Midbrain (tissue), 1 donor: Measurements from ENCODE around the gene NXPH2.
A peak's percentile ranks its signal among the peaks of the same experiment; 100 is the strongest.

Experiments
- DNase-seq: peaks from one replicate; lab custom pipeline; 2025; lab: John Stamatoyannopoulos, UW

Gene NXPH2

GRCh38 chr2:138779781-138780445 lies at the start of gene NXPH2:
TSS of gene NXPH2 (minus strand) at chr2:138780390. CDS start at chr2:138780241, 149 bp downstream.
- no peak for DNase-seq

DNA sequence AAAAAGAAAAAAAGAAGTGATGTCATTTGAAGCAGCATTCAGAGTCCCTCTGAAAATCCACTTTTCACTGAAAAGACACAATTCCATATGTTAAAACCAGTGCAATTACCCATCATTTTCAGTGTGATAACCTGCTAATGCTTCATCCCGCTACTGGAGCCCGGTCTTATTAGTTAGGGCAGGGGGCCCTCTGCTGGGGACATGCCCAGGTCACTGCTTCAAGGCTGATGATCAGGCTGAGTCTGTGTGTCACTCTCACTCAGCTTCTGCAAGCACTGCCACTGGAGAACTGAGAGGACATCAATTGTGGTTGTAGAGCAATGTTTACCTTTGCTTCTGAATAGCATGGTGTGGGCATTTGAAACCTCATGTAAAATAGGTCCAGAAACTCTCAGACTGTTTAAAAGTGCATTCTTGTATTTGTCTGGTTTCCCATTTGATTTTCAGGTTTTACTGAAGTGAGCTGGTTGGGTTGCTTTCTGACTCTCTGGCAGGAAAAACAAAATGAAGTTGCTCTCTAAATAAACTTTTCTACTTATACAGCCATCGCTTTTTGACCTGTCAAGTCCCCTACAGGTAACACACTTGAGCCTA lies 49.2 kb upstream of the NXPH2 start:
- peak; percentile 46 for DNase-seq

GRCh38 chr2:138827426-138828054 lies 47.4 kb upstream of the NXPH2 start:
- peak; percentile 70 for DNase-seq

DNA sequence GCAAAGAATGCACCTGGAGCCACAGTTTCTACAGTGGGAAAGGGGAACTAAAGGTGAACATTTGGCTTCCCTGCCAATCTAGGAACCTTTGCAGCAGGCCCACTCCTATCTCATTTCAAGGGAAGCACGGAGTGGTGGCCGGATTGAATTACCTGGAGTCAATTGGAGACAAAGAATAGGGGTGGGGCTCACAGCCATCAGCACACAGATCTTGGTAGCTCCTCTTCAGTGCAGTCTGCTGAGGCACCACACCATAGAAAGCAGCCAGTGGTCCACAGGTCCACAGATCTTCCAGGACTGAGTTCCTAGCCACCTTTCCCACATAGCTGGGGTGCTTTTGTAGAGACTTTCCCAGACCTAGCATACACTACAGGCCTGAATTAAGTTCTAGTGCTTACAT lies 43.5 kb upstream of the NXPH2 start:
- no peak for DNase-seq

- DNase-seq, result no peak
Measured at GRCh38 chr2:138819964-138820363, 39.8 kb upstream of the NXPH2 start.

DNA sequence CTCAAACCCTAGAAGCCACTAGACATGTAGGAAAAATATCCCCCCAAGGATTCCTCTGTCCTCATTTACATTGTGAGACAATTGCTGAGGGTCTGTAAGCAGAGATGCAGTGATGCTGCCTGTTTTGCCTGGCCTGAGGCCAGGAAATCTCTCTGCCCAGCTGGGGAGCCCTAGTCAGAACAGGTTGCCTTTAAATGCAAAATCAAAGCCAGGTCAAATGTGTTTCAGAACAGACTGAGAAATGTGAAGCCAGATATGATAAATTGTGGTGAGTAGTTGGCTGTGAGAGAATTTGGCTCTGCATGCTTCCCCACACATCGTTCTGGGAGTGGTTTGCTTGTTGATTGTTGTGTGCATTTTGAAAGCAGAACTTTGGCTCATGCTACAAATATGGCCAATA lies 38.4 kb upstream of the NXPH2 start:
- DNase-seq, result no peak

- no peak for DNase-seq
Measured at GRCh38 chr2:138814123-138814898, 34.1 kb upstream of the NXPH2 start.

DNA sequence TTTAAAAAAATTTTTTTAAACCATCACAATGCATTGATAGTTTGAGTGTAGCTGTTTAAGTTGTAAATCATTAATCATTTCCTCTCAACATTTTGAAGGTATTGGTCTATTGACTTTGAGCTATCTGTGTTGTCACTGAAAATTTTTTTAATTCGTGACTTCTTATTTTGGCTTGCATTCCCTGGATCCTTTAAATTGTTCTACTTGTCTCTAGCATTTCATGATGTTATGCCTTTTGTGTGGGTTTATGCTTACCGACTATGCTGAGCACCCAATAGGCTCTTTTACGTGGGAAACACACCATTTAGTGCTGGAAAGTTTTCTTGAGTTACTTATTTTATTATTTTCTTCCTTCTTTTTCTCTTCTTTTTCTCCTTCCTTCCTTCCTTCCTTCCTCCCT lies 31.2 kb upstream of the NXPH2 start:
- no peak for DNase-seq

- DNase-seq, result no peak
Measured at GRCh38 chr2:138794724-138795123, 14.5 kb upstream of the NXPH2 start.

GRCh38 chr2:138787053-138787666 lies 7.0 kb upstream of the NXPH2 start:
- peak; percentile 68 for DNase-seq

- DNase-seq, result no peak
Measured at GRCh38 chr2:138782383-138782782, 2.2 kb upstream of the NXPH2 start.

DNA sequence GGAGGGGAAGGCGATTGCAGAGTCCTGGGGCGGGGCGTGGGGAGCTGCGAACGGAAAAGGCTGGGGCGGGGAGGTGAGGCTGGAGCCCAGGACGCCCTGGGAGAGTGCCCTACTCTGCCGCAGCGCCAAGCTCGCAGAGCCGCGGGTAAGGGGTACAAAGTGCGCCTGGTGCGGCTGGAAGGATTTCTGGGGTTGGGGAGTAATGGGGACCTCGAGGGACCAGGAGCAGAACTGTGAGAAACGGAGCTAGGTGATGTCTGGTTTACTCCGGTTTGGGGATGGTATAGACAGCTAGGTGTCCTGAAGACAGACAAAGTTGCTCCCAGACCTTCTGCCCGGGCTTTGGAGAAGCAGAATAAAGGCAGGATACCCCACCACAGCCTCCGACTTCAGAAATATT lies 718 bp upstream of the NXPH2 start:
- DNase-seq, result no peak

GRCh38 chr2:138780446-138780880 lies 273 bp upstream of the NXPH2 start:
- DNase-seq, result no peak

DNA sequence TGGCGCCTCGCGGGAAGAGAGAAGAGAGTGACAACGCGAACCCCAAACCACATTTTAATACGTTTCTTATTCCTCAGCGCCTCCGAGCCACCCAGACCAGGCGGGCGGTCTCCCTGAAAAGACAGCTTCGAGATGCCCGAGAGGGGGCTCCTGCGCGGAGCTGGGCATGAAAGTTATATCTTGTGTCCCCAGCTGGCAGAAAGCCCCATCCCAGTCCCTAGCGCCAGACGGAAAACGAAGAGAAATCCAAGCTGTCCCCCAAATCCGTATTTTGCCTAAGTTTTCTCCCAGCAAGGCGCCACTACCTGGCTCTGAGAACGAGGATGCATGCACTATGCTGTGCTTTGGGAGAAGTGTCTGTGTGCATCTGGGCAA lies 797 bp downstream of the NXPH2 start:
- no peak for DNase-seq

DNA sequence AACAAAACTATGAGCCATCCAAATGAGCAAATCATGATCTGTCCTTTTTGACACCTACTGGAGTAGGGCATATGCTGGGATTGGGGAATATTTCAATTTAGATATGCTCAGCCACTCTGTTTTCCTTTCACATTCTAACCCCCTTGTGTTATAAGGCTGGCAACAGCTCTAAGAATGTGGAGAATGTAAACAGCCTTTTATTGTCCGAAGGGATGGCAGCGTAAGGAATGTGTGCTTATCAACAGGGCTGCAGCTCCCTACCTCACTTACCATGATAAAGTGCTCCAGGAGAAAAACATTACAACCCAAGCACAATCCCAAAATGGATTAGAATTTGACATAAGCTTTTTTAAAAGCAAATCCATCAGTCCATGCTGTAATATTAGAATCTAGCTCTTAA lies 2.2 kb downstream of the NXPH2 start:
- no peak for DNase-seq

- DNase-seq, result no peak
Measured at GRCh38 chr2:138775736-138776135, 4.5 kb downstream of the NXPH2 start.

DNA sequence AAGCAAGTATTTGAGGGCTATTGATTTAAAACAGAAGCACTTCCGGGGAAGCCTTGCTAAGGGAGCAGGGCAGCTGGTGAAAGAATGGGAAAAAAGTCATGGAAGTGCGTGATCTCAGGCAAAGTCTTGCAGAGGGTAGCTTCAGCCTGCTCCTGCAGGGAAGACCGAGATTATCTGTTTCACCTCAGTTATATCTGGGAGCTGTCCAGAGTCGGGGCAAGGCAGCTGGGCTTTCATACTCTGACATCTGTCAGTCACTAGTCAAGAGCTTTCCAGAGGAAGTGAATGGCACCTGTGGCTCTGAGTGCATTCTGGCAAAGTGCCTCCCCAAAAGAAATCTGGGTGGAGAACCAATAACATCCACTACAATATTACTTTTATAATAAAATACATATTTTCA lies 8.7 kb downstream of the NXPH2 start:
- no peak for DNase-seq

- no peak for DNase-seq
Measured at GRCh38 chr2:138767101-138767500, 13.1 kb downstream of the NXPH2 start.

GRCh38 chr2:138766464-138766863 lies 13.7 kb downstream of the NXPH2 start:
- DNase-seq, result no peak

DNA sequence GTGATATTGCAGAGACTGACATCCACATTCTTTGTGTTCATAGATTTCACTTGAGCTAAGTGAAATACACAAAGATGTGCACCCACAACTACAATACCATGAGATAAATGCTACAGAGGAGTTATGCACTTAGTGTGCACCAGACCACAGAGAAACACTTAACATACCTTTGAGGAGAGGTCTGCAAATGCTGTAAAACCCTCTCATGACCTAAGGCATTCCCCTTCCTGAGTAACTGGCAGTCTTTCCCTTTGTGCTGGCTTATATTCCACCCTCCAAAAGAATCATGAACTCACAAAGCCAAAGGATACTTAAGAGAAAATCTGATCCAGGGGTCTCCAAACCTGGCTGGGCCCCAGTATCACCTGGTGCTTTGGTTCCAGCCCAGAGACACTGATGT lies 16.2 kb downstream of the NXPH2 start:
- DNase-seq, result no peak

- DNase-seq, result no peak
Measured at GRCh38 chr2:138762533-138762932, 17.7 kb downstream of the NXPH2 start.

DNA sequence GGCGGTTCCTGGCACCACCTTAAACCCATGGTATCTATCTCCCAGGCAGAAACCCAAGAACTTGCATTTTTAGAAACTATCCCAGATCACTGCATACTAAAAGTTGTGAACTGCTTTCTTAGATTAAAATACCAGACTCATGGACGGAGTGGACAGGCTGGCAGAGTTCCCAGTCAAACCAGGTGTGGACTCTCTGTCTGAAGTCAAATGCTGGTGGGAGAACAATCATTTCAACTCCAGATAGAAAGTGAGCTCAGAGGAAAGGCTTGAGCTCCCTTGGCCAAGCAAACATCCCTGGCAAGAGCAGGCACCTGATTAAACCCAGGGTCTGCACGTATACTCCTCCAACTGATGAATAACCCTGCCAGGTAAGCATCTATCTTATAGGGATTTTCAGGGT lies 19.5 kb downstream of the NXPH2 start:
- no peak for DNase-seq
